T1000 (cell line): Measurements from ENCODE around the gene EPN2.
A peak's percentile ranks its signal among the peaks of the same experiment; 100 is the strongest.
"Not testable (repeated sequence)": the region's sequence is repeated elsewhere in the genome, so short reads cannot be mapped to it uniquely, and the experiment has no call there.

Source experiments
- DNase-seq: peaks from one replicate; lab custom pipeline; 2025; ENCODE audit warnings: mixed read lengths; lab: John Stamatoyannopoulos, UW

Gene EPN2

GRCh38 chr17:19345486-19346350 lies 108.6 kb downstream of the EPN2 start:
- DNase-seq = no peak

GRCh38 chr17:19346351-19347255 lies 109.4 kb downstream of the EPN2 start:
- DNase-seq = peak; percentile 78

GRCh38 chr17:19347323-19348080 lies 110.3 kb downstream of the EPN2 start:
- no peak for DNase-seq

- DNase-seq = no peak
These were observed 111.0 kb downstream of the EPN2 start for GRCh38 chr17:19348081-19348650.

GRCh38 chr17:19348806-19349205 lies 111.6 kb downstream of the EPN2 start:
- DNase-seq = no peak

GRCh38 chr17:19353401-19353800 lies 116.2 kb downstream of the EPN2 start:
- not testable (repeated sequence) for DNase-seq

GRCh38 chr17:19354748-19355147 lies 117.6 kb downstream of the EPN2 start:
- DNase-seq = no peak

- DNase-seq = no peak
These were observed 120.2 kb downstream of the EPN2 start for GRCh38 chr17:19357351-19357750.

GRCh38 chr17:19357761-19358160 lies 120.6 kb downstream of the EPN2 start:
- DNase-seq = no peak

- DNase-seq = no peak
These were observed 122.0 kb downstream of the EPN2 start for GRCh38 chr17:19359151-19359550.

- no peak for DNase-seq
These were observed 122.7 kb downstream of the EPN2 start for GRCh38 chr17:19359856-19360255.

GRCh38 chr17:19360772-19361171 lies 123.6 kb downstream of the EPN2 start:
- no peak for DNase-seq

- DNase-seq = no peak
These were observed 124.2 kb downstream of the EPN2 start for GRCh38 chr17:19361326-19361725.

GRCh38 chr17:19361944-19362276 lies 124.7 kb downstream of the EPN2 start:
- no peak for DNase-seq

- peak; percentile 96 for DNase-seq
These were observed 125.3 kb downstream of the EPN2 start, which contains the start of gene B9D1 for GRCh38 chr17:19362277-19363113. Gene B9D1, minus strand, starts transcription at chr17:19362723. Its CDS starts 154 bp downstream, at chr17:19362569.

GRCh38 chr17:19363114-19363438 lies 125.9 kb downstream of the EPN2 start:
- no peak for DNase-seq

- DNase-seq = no peak
These were observed 126.4 kb downstream of the EPN2 start for GRCh38 chr17:19363460-19364035.

- no peak for DNase-seq
These were observed 127.7 kb downstream of the EPN2 start for GRCh38 chr17:19364699-19365498.

- no peak for DNase-seq
These were observed 128.3 kb downstream of the EPN2 start for GRCh38 chr17:19365499-19365817.
